GM19351 (cell line): ENCODE measurements around the gene COPB2.

Source experiments
- ATAC-seq: cut with Tn5 transposase; IDR thresholded peaks from one replicate; pipeline ENCODE4 v1.9.1; 2021; ENCODE audit warnings: mild to moderate bottlenecking, moderate library complexity; ENCODE audit not compliant: unreplicated experiment

Gene COPB2

DNA sequence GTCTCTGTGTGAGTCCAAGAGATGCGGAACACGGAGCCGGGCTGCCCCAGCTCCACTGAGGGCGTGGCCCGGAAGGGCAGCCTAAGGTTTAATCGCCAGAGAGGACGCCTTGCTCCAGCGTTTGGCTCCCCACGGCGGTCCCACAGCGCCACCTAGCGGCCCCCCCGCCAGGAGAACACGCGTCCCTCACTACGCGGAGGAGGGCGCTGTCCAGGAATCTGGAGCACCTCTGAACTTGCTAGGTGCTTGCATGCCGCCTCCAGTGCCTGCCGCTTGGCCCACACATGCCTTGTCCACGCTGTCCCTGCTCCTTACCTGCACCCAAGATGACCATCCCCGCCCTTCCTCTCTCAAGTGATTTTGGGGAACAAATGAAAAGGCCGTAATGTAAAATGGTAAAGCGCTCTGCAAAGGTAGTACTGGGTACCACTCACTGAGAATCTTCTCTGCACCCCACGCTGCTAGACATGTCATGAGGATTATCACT lies 60.0 kb downstream of the COPB2 start:
- peak; percentile 100 for ATAC-seq

GRCh38 chr3:139328356-139328755 lies 61.1 kb downstream of the COPB2 start:
- ATAC-seq, result no peak

DNA sequence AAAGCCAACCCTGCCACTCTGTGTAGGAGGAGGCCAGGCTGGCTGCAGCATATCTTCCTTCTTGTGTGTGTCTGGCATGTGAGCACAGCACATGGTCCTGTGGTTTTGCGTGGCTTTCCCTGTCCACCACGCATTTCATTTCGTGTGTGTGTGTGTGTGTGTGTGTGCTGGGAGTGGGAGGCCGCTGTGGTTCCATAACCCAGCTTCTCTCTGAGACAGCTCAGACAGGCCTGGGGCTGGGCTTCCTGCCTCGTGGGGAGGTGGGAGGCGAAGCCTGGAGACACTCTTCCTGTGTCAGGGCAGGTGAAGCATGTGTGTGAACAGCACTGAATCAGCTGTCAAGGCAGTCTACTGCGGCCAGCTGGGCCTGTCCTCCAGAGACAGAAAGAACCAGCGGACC lies 61.6 kb downstream of the COPB2 start:
- ATAC-seq, result no peak

- no peak for ATAC-seq
Measured at GRCh38 chr3:139327231-139327630, 62.2 kb downstream of the COPB2 start.

DNA sequence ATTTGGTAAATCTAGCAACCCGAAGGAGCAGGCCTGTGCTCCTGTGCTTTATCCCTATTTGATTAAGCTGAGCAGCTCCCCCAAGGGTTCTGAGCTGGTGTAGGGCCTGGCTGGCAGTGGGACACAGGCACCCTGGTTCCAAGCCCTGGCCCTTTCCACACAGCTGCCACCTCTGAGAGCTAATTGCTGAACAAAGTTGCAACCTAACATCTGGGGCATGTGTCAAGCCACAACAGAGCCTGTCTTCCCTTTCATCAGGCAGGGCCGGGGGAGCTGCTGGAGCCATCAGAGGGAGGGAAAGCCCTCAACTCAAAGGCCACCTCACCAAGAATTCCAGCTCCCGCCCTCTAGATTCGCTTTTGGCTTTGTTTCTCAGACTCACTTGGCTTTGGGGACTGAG lies 62.7 kb downstream of the COPB2 start:
- no peak for ATAC-seq

DNA sequence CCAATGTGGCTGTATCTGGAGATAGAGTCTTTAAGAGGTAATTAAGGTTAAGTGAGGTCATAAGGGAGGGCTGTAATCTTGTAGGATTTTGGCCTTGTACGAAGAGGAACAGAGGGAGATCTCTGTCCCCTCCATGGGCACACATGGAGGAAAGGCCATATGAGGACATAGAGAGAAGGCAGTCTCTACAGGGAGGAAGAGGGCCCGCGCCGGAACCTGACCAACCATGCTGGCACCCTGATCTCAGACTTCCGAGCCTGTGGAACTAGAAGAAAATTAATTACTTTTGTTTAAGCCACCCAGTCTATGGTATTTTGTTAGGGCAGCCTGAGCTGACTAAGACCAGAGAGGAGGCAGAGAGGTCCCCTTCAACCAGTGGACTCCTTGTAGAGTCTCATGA lies 63.3 kb downstream of the COPB2 start:
- ATAC-seq, result no peak

DNA sequence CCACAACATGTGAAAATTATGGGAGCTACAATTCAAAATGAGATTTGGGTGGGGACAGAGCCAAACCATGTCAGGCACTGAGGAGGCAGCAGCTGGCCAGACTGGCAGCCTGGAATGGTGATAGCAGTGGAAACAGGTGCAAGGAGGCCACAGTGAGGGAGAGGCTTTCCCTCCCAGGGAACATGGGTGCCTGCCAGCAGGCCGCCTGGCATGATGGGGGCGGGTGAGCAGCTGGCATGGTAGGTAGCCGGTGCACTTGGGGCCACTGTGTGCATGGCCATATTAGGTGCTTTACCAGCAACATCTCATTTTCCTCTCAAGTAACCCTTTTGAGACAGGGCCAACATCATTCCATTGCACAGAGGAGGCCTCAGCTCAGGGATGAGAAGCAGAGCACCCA lies 63.9 kb downstream of the COPB2 start:
- no peak for ATAC-seq

GRCh38 chr3:139324456-139324855 lies 65.0 kb downstream of the COPB2 start:
- ATAC-seq, result no peak

GRCh38 chr3:139323146-139323545 lies 66.3 kb downstream of the COPB2 start:
- ATAC-seq, result no peak

DNA sequence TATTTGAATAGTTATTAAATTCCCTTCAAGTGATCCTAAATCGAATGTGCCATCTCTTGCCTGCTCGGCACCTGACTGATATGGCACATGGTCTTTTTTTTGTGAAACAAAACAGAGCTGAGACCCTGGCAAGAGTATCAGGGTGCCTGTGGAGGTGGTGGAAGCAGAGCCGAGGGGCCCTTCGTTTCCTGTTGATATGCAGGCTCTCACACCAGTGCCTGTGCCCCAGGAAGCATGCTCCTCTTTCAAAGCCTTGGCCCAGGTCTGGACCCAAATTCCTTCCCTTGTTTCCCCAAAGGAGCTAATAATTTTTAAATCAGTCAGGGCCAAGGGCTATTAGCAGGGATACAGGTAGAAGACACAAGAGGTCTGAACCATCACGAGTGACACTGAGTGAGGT lies 67.1 kb downstream of the COPB2 start:
- no peak for ATAC-seq

GRCh38 chr3:139320551-139321309 lies 68.7 kb downstream of the COPB2 start:
- no peak for ATAC-seq

DNA sequence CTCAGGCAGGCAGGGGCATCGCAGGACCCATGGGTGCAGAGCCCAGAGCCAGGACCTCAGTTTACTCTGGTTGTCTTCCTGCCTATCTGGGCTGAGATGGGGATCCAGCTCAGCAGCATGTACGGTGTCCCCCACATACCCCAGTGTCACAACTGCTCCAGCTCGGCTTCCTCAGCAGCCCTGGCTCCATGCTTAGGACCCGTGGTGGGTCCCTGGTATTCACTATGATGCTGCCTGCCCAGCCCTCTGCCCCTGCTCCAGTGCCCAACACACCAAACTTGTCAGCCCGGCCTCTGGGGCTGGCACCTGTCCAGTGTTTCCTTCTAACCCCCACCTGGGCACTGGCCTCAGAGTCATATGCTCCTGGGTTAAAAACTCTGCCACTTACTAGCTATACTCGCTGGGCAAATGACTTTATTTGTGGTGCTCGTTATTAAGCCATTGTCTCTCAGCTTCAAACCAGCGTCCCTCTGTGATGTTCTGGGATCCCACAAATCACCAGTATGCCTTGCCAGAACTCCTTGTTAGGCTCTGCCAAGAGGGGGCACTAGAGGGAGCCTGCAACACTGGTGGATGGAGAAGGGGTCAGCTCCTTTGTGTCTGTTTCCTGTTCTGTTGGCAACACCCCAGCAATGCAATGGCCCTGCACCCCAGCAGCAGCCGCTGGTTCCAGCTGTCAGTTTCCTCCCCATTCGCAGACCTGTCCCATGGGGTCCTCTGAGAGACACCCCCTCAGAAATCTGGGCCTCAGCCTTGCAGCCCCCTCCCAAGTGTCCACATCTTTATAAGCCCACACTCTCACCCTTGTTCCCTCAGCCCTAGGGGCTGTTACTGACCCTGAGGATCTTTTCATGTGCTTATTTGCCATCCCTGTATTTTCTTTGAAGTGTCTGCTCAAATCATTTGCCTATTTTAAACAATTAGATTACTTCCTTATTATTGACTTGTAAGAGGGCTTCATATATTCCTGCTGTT lies 69.7 kb downstream of the COPB2 start:
- ATAC-seq, result no peak

DNA sequence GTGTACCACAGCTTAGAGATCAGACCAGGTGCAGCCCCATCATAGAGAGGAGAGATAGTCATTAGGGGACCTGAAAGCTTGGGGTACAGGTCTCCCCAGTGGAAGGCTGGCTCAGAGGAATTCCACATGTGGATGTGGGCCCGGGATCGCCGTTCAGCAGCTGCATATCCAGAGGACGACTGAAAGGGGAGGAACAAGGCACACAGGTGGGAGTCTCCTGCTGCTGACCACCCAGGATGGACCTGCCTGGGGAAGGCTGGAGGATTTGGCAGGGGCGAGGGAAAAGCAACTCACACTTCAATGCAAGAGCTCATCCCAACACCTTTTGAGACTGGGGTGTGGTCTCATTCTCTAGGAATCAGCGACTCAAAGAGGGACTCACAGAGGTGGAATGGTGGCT lies 70.6 kb downstream of the COPB2 start:
- ATAC-seq, result no peak

DNA sequence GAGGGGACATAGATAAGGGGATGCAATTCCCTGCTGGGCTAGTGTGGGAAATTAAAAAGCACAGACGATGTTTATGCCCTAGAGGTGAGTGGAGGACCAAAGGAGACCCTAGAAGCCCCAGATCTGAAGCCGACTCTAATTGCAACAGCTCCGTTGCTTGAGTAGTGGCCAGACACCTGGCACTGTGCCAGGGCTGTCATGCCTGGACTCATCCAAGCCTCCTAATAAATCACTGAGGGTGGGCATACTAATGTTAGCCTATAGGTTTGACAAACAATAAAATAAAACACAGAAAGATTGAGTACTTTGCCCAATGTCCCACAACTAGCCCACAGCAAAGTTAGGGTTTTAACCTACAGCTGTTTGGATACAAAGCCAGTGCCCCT lies 71.0 kb downstream of the COPB2 start:
- ATAC-seq, result no peak

GRCh38 chr3:139317660-139318430 lies 71.6 kb downstream of the COPB2 start:
- ATAC-seq, result no peak

DNA sequence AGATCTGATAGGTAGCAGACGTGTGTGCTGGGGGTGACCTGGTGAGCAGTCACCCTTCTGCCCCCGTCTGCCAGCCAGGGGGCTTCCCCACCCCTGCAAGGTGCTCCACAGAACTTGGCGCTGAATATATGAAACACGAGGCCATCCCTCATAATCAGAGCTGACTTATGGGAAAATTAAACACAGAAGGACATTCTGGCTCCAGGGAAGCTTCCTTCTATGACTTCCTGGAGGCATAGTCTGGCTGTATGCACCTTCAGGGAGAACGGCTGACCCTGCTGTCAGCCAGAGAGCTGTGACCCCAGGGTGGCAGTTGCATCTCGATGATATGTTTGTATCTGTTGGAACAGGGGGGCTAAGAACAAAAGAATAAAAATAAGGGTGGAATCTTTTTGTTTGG lies 72.2 kb downstream of the COPB2 start:
- no peak for ATAC-seq

DNA sequence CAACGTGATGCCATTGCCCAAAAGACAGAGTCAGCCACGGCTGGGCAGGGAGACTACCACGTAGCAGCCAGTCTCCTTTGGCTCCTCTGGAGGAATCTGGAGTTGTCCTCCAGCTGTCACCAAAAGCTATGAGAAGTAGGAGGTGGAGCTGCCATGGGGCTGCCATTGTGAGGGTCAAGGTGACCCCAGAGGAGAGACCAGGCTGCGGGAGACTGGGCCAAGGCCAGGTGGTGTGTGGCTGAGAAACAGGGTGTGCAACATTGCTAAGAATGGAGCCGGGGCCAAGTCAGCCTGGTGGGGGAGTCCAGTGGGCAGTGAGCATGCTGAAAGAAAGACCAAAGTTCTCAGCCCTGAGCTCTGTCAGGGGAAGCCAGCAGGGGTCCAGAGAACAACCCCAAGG lies 75.5 kb downstream of the COPB2 start:
- no peak for ATAC-seq

- no peak for ATAC-seq
Measured at GRCh38 chr3:139312959-139313358, 76.5 kb downstream of the COPB2 start.

DNA sequence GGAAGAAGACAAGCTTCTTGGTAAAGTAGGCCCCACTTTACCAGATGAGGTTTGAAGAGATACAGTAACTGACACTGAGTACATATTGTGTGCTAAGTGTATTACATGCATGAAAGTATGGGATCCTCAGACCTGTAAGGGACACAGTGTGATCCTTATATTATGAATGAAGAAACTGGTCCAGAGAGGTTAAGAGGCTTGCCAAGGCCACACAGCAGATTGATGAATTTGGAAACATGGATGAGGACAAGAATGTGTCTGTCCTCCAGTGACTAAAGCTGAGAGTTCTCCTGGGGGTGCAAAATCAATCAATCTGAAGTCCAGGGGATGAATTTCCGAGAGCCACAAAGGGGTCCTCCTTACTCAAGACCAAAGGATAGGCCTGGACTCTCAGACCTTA lies 77.0 kb downstream of the COPB2 start:
- ATAC-seq, result no peak

- no peak for ATAC-seq
Measured at GRCh38 chr3:139311557-139311956, 77.9 kb downstream of the COPB2 start.

DNA sequence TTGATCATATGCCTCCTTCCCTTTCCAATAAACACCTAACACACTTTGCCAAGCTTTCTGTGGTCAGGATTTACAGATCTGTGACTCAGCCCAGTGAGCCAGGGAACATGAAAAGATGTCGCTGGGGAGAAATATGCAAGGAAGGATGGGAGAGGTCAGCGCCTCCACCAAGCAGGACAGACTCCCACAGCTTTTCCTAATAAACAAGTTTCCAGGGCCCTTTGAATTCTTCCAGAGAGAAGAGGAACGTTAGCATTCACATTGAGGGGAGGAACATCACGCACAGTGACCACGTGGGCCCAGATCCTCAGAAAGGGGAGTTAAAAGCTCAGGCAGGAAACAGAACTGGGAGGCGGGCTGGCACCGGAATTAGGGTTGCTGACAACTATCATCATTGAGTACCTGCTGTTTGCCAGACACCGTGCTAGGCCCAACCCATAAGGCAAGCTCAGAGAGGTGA lies 78.9 kb downstream of the COPB2 start:
- no peak for ATAC-seq
